Measurements from ENCODE around the gene DOCK2. TPM values are rescaled to one million over a fixed set of nuclear protein-coding genes. Genes with fewer than 3 reads are reported as not detected.

Gene DOCK2
- total and polyA plus RNA-seq, 2 experiments from 2014 or later = 6.5 to 10.4 TPM

DNA sequence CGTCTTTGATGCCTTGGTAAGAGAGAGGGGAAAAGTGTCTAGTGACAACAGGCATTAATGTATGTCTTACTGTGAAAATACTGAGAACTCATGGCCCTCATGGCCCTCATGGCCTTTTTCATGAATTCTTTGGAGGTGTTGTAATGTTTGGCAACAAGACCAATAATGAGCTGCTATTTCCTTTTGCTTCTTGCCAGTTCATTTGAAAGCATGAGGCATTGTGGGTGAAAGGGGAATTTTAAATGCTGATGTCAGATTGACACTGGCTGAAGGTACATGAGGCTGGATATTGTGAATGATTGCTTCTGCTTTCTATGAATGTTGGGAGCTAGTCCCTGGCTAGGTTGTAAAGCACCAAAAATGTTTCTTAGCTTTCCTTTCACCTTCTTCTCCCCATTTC lies 79.2 kb downstream of the DOCK2 start:
- H3F3A ChIP-seq (ENCODE audit: insufficient read depth) = peaks cover 22% of the 10 kb centered on the region
- H4K20me1 ChIP-seq (ENCODE audit: insufficient read depth) = no peaks in the 10 kb centered on the region
- no peak for TF ChIP-seq EZH2phosphoT487 (IDR thresholded peaks at IDR 0.05; ENCODE audit: insufficient read depth, low read depth)
- H3K4me2 ChIP-seq (ENCODE audit: unreplicated experiment) = peak overlapping the region; percentile 22
- no peaks in the 10 kb centered on the region for H3K36me3 ChIP-seq (ENCODE audit: low read depth)
- H3K9me2 ChIP-seq (ENCODE audit: insufficient read depth) = no peaks in the 10 kb centered on the region
- no peak overlapping the region for H3K4me3 ChIP-seq
- H3K27me3 ChIP-seq (replicated peaks; ENCODE audit: insufficient read depth) = no peaks in the 10 kb centered on the region
- H3K9ac ChIP-seq = no peak overlapping the region
- H3K79me2 ChIP-seq (ENCODE audit: insufficient read depth) = no peaks in the 10 kb centered on the region
- peaks cover 38% of the 10 kb centered on the region for H3K4me1 ChIP-seq (ENCODE audit: insufficient read depth)
- peak; percentile 77 for DNase-seq
- no peaks in the 10 kb centered on the region for H3K9me3 ChIP-seq (ENCODE audit: low read depth)
- peak overlapping the region; percentile 30 for H3K27ac ChIP-seq
- in situ Hi-C loops (cut with MboI) = loop anchor here (25.0 kb wide), 1 partner anchor 471 kb away; no protein-coding TSS in a partner anchor
- 48 to 63% methylated on average over 1 of the region's 1 CpG for WGBS, 2 experiments (ENCODE audit: low coverage in 1 of 2, low lambda C conversion rate in 2 of 2, missing lambda C conversion rate in 2 of 2)
- H2AFZ ChIP-seq = peak overlapping the region; percentile 12; the same call in 1 of the 2 replicates

GRCh38 chr5:169717288-169717687 lies 80.2 kb downstream of the DOCK2 start:
- Histone ChIP-seq H3K4me3 (no peak overlapping the region), H3K4me1 (ENCODE audit: insufficient read depth) (peaks cover 31% of the 10 kb centered on the region), H3K79me2 (ENCODE audit: insufficient read depth) (no peaks in the 10 kb centered on the region), H3K9me3 (ENCODE audit: low read depth) (no peaks in the 10 kb centered on the region), H3K9me2 (ENCODE audit: insufficient read depth) (no peaks in the 10 kb centered on the region), H3K9ac (no peak overlapping the region), H3K4me2 (ENCODE audit: unreplicated experiment) (no peak overlapping the region), H3K27ac (no peak overlapping the region), H3K36me3 (ENCODE audit: low read depth) (no peaks in the 10 kb centered on the region), H2AFZ (no peak overlapping the region), H4K20me1 (ENCODE audit: insufficient read depth) (no peaks in the 10 kb centered on the region), H3F3A (ENCODE audit: insufficient read depth) (peaks cover 19% of the 10 kb centered on the region), H3K27me3 (replicated peaks; ENCODE audit: insufficient read depth) (no peaks in the 10 kb centered on the region)
- peak; percentile 61 for DNase-seq
- in situ Hi-C loops (cut with MboI) = loop anchor here (25.0 kb wide), 1 partner anchor 470 kb away; no protein-coding TSS in a partner anchor
- 80 to 93% methylated on average over 3 of the region's 3 CpGs for WGBS, 2 experiments (ENCODE audit: low coverage in 1 of 2, low lambda C conversion rate in 2 of 2, missing lambda C conversion rate in 2 of 2)
- TF ChIP-seq EZH2phosphoT487 (IDR thresholded peaks at IDR 0.05; ENCODE audit: insufficient read depth, low read depth) = no peak
- TF ChIP-seq EZH2 (IDR thresholded peaks at IDR 0.05; ENCODE audit: insufficient read depth, poor library complexity, severe bottlenecking) = no peak

- H4K20me1 ChIP-seq (ENCODE audit: insufficient read depth) = no peaks in the 10 kb centered on the region
- no peaks in the 10 kb centered on the region for H3K27me3 ChIP-seq (replicated peaks; ENCODE audit: insufficient read depth)
- in situ Hi-C loops (cut with MboI) = loop anchor here (25.0 kb wide), 1 partner anchor 468 kb away; no protein-coding TSS in a partner anchor
These were observed 82.6 kb downstream of the DOCK2 start for GRCh38 chr5:169719360-169720314.

GRCh38 chr5:169721771-169722170 lies 84.7 kb downstream of the DOCK2 start:
- WGBS, 2 experiments (ENCODE audit: low coverage in 1 of 2, low lambda C conversion rate in 2 of 2, missing lambda C conversion rate in 2 of 2) = 97 to 98% methylated on average over 2 of the region's 2 CpGs
- no peak for DNase-seq
- H3K9me3 ChIP-seq (ENCODE audit: low read depth) = no peaks in the 10 kb centered on the region
- H3K36me3 ChIP-seq (ENCODE audit: low read depth) = no peaks in the 10 kb centered on the region
- H3K9me2 ChIP-seq (ENCODE audit: insufficient read depth) = no peaks in the 10 kb centered on the region
- H3K27ac ChIP-seq = no peak overlapping the region
- no peaks in the 10 kb centered on the region for H3K79me2 ChIP-seq (ENCODE audit: insufficient read depth)
- H3K4me1 ChIP-seq (ENCODE audit: insufficient read depth) = peaks cover 12% of the 10 kb centered on the region
- peaks cover 4% of the 10 kb centered on the region for H3F3A ChIP-seq (ENCODE audit: insufficient read depth)
- H4K20me1 ChIP-seq (ENCODE audit: insufficient read depth) = no peaks in the 10 kb centered on the region
- H2AFZ ChIP-seq = no peak overlapping the region
- no peaks in the 10 kb centered on the region for H3K27me3 ChIP-seq (replicated peaks; ENCODE audit: insufficient read depth)
- in situ Hi-C loops (cut with MboI) = loop anchor here (25.0 kb wide), 1 partner anchor 466 kb away; no protein-coding TSS in a partner anchor
- no peak overlapping the region for H3K4me2 ChIP-seq (ENCODE audit: unreplicated experiment)
- H3K9ac ChIP-seq = no peak overlapping the region
- TF ChIP-seq EZH2phosphoT487 (IDR thresholded peaks at IDR 0.05; ENCODE audit: insufficient read depth, low read depth) = no peak
- no peak for TF ChIP-seq EZH2 (IDR thresholded peaks at IDR 0.05; ENCODE audit: insufficient read depth, poor library complexity, severe bottlenecking)
- no peak overlapping the region for H3K4me3 ChIP-seq

More at GRCh38 chr5:169719360-169720314, 82.6 kb downstream of the DOCK2 start:
- no peak overlapping the region for H3K4me2 ChIP-seq (ENCODE audit: unreplicated experiment)
- H3K9ac ChIP-seq = no peak overlapping the region
- H3K27ac ChIP-seq = no peak overlapping the region
- no peaks in the 10 kb centered on the region for H3K9me2 ChIP-seq (ENCODE audit: insufficient read depth)
- H2AFZ ChIP-seq = no peak overlapping the region
- peaks cover 8% of the 10 kb centered on the region for H3F3A ChIP-seq (ENCODE audit: insufficient read depth)
- TF ChIP-seq EZH2phosphoT487 (IDR thresholded peaks at IDR 0.05; ENCODE audit: insufficient read depth, low read depth) (no peak), EZH2 (IDR thresholded peaks at IDR 0.05; ENCODE audit: insufficient read depth, poor library complexity, severe bottlenecking) (no peak)
- 87 to 89% methylated on average over 7 of the region's 7 CpGs for WGBS, 2 experiments (ENCODE audit: low coverage in 1 of 2, low lambda C conversion rate in 2 of 2, missing lambda C conversion rate in 2 of 2)
- DNase-seq = no peak
- H3K79me2 ChIP-seq (ENCODE audit: insufficient read depth) = no peaks in the 10 kb centered on the region
- H3K9me3 ChIP-seq (ENCODE audit: low read depth) = no peaks in the 10 kb centered on the region
- H3K4me1 ChIP-seq (ENCODE audit: insufficient read depth) = peaks cover 23% of the 10 kb centered on the region
- no peaks in the 10 kb centered on the region for H3K36me3 ChIP-seq (ENCODE audit: low read depth)
- no peak overlapping the region for H3K4me3 ChIP-seq
